OCI-LY7 (cell line): ENCODE measurements around the gene INPP4A.

Source experiments
- CTCF ChIP-seq: fragments of 200-600 bp; sonication (generic); conservative IDR thresholded peaks from 2 replicates; pipeline ENCODE4 v1.5.1; 2014; ENCODE audit warnings: mild to moderate bottlenecking, antibody characterized with exemption, low read length, moderate library complexity, mixed read lengths
- EZH2phosphoT487 ChIP-seq: fragments of 200-600 bp; sonication (generic); IDR thresholded peaks from 2 replicates; pipeline ENCODE4 v1.6.1; 2018; ENCODE audit warnings: low read depth, borderline replicate concordance, mild to moderate bottlenecking, mixed run types, antibody characterized with exemption, low read length, moderate library complexity, mixed read lengths

DNA sequence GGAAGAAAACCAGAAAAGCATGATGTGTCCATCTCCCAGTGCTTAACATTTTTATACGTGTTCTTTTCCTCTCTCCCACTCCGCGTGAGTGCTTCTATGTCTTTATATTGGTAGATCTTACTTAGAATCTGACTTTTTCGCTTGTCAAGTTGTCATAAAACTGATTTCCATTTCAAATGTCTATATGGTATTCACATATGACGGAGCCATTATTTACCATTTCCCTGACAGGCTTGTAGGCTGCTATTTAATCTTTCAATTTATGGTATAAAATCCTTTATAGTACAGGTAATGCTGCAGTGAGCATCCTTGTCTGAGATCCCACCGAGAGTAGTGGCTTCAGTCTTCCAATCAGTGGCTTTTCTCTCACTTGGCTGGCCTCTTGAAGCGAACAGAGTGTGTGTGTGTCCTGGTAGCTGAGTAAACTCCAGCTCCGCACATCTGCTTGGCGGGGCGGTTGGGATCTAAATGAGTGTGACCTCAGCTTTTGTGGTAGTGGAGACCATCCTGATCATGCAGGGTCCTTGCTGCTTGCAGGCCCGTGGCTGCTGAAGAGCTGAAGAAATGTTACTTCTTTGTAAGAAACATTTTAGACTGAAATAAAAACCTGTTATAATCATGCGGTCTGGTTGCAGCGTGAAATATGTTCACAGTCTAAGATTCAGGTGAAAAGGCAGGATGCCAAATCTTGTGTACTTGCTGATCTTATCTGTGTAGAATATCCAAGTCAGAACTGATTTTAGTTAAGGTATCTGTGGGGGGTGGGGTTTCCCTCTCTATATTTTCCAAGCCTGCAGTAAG lies 40.2 kb downstream of the INPP4A start:
- TF ChIP-seq CTCF: no peak
- TF ChIP-seq EZH2phosphoT487: no peak
